Measurements from ENCODE around the gene GRXCR1. TPM values are rescaled to one million over a fixed set of nuclear protein-coding genes. Genes with fewer than 3 reads are reported as not detected.

The GRXCR1 gene
- polyA plus RNA-seq (2011; rRNA removed) = not detected in 2 replicates
- polyA minus RNA-seq (2011; rRNA and poly(A)+ RNA removed) = not detected in 2 replicates

GRCh38 chr4:42892413-42892812, at the start of gene GRXCR1:
GRXCR1 (plus strand) TSS chr4:42892713; CDS start chr4:42893267, 554 bp downstream.
- POLR2A ChIA-PET = no interaction called here
- no peak for TF ChIP-seq CTCF (IDR thresholded peaks at IDR 0.05; ENCODE audit: insufficient read depth, low read depth, low read length)
- H3K36me3 ChIP-seq (ENCODE audit: control insufficient read depth, insufficient read depth, low read length) = no peaks in the 10 kb centered on the region
- DNase-seq (ENCODE audit: low read depth) = no peak
- H3K27me3 ChIP-seq (ENCODE audit: control insufficient read depth, insufficient read depth, low read length) = no peaks in the 10 kb centered on the region
- CTCF ChIA-PET = no interaction called here
- no peak within 1 kb of the TSS for H3K4me3 ChIP-seq (ENCODE audit: low read depth, low read length)

DNA sequence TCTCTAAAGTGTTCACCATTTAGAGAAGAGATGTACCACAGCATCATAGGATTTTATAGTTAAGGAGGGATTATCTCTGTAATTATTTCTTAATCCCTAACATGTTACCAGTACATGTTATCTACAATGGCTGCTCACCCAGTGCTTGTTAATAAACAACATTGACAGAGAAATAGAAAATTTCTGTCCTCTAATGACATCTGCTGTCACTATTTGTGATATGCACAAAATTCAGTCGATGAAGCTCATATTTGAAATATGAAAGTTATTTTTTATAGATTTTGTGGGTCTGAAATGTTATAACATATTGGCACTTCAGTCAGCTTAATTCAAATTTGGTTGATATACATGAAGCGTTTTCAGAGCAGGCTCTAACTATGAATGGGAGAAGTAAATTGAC, 48.8 kb upstream of the GRXCR1 start:
- no peak for DNase-seq (ENCODE audit: low read depth)
- no peaks in the 10 kb centered on the region for H3K27me3 ChIP-seq (ENCODE audit: control insufficient read depth, insufficient read depth, low read length)
- no peak overlapping the region for H3K4me3 ChIP-seq (ENCODE audit: low read depth, low read length)
- ChIA-PET CTCF (no interaction called here), POLR2A (no interaction called here)
- no peak for TF ChIP-seq CTCF (IDR thresholded peaks at IDR 0.05; ENCODE audit: insufficient read depth, low read depth, low read length)
- H3K36me3 ChIP-seq (ENCODE audit: control insufficient read depth, insufficient read depth, low read length) = no peaks in the 10 kb centered on the region

- TF ChIP-seq CTCF (IDR thresholded peaks at IDR 0.05; ENCODE audit: insufficient read depth, low read depth, low read length) = no peak
- CTCF ChIA-PET = no interaction called here
- POLR2A ChIA-PET = no interaction called here
- no peaks in the 10 kb centered on the region for H3K27me3 ChIP-seq (ENCODE audit: control insufficient read depth, insufficient read depth, low read length)
- H3K4me3 ChIP-seq (ENCODE audit: low read depth, low read length) = no peak overlapping the region
- H3K36me3 ChIP-seq (ENCODE audit: control insufficient read depth, insufficient read depth, low read length) = no peaks in the 10 kb centered on the region
- DNase-seq (ENCODE audit: low read depth) = no peak
Measured at GRCh38 chr4:42844422-42845070, 48.0 kb upstream of the GRXCR1 start.

- no peak overlapping the region for H3K4me3 ChIP-seq (ENCODE audit: low read depth, low read length)
- ChIA-PET POLR2A (no interaction called here), CTCF (interaction anchor here (0.7 kb wide), 1 partner anchor 567 kb away, joined by 3 read pairs; no protein-coding TSS in a partner anchor)
- no peak for DNase-seq (ENCODE audit: low read depth)
- H3K27me3 ChIP-seq (ENCODE audit: control insufficient read depth, insufficient read depth, low read length) = no peaks in the 10 kb centered on the region
- no peaks in the 10 kb centered on the region for H3K36me3 ChIP-seq (ENCODE audit: control insufficient read depth, insufficient read depth, low read length)
- TF ChIP-seq CTCF (IDR thresholded peaks at IDR 0.05; ENCODE audit: insufficient read depth, low read depth, low read length) = no peak
Measured at GRCh38 chr4:42845586-42845985, 46.9 kb upstream of the GRXCR1 start.

- CTCF ChIA-PET = interaction anchor here (0.6 kb wide), 1 partner anchor 336 kb away, joined by 4 read pairs; no protein-coding TSS in a partner anchor
- Histone ChIP-seq H3K36me3 (ENCODE audit: control insufficient read depth, insufficient read depth, low read length) (no peaks in the 10 kb centered on the region), H3K4me3 (ENCODE audit: low read depth, low read length) (no peak overlapping the region), H3K27me3 (ENCODE audit: control insufficient read depth, insufficient read depth, low read length) (no peaks in the 10 kb centered on the region)
- no peak for TF ChIP-seq CTCF (IDR thresholded peaks at IDR 0.05; ENCODE audit: insufficient read depth, low read depth, low read length)
- DNase-seq (ENCODE audit: low read depth) = no peak
- POLR2A ChIA-PET = no interaction called here
Measured at GRCh38 chr4:42855779-42856178, 36.7 kb upstream of the GRXCR1 start.
